Neuronal stem cell (in vitro differentiated cells): ENCODE results near the gene CHST9.

Source experiments
- DNase-seq: peaks from one replicate; pipeline ENCODE4 v3.0.0-alpha.2; 2013; ENCODE audit warnings: low spot score
- H2AFZ ChIP-seq: one replicate; pipeline ENCODE4 v1.6.1; 2013; ENCODE audit warnings: mild to moderate bottlenecking, low read length, inconsistent platforms
- H2AK5ac ChIP-seq: 2 replicates; pipeline ENCODE4 v1.6.1; 2013; ENCODE audit warnings: low read depth, mild to moderate bottlenecking, inconsistent platforms, low read length, moderate library complexity, mixed read lengths
- H2BK120ac ChIP-seq: 2 replicates; pipeline ENCODE4 v1.6.1; 2013; ENCODE audit warnings: low read depth, mild to moderate bottlenecking, inconsistent platforms, low read length, moderate library complexity, mixed read lengths
- H2BK12ac ChIP-seq: one replicate; pipeline ENCODE4 v1.6.1; 2013; ENCODE audit warnings: low read length, inconsistent platforms
- H2BK15ac ChIP-seq: 2 replicates; pipeline ENCODE4 v1.6.1; 2013; ENCODE audit warnings: mild to moderate bottlenecking, low read length, inconsistent platforms, mixed read lengths
- H2BK5ac ChIP-seq: one replicate; pipeline ENCODE4 v1.6.1; 2013; ENCODE audit warnings: inconsistent platforms, mild to moderate bottlenecking, low read length, moderate library complexity
- H3K14ac ChIP-seq: one replicate; pipeline ENCODE4 v1.6.1; 2013; ENCODE audit warnings: low read length, inconsistent platforms
- H3K18ac ChIP-seq: 2 replicates; pipeline ENCODE4 v1.6.1; 2013; ENCODE audit warnings: low read length, inconsistent platforms
- H3K23ac ChIP-seq: 2 replicates; pipeline ENCODE4 v1.6.1; 2013; ENCODE audit warnings: low read depth, mild to moderate bottlenecking, mixed read lengths, low read length, inconsistent platforms; ENCODE audit not compliant: poor library complexity
- H3K27ac ChIP-seq: replicated peaks from 3 replicates; pipeline ENCODE4 v1.5.1; 2013; ENCODE audit warnings: low read length, inconsistent platforms
- H3K27me3 ChIP-seq, 3 experiments: 2 replicates each; pipeline ENCODE4 v1.6.1; 2013; ENCODE audit warnings: low read length in 3 of 3, mild to moderate bottlenecking in 2 of 3, inconsistent platforms in 1 of 3, low read depth in 1 of 3, mixed read lengths in 1 of 3, moderate library complexity in 1 of 3; ENCODE audit not compliant: control insufficient read depth in 3 of 3, insufficient read depth in 3 of 3
- H3K36me3 ChIP-seq, 2 donors: replicated peaks in 1 of 2; 2 replicates each; pipeline ENCODE4 v1.6.1; 2013; ENCODE audit warnings: low read length in 2 of 2; ENCODE audit not compliant: control insufficient read depth in 2 of 2, insufficient read depth in 2 of 2
- H3K4ac ChIP-seq: 2 replicates; pipeline ENCODE4 v1.6.1; 2013; ENCODE audit warnings: inconsistent platforms, mild to moderate bottlenecking, low read length, moderate library complexity
- H3K4me1 ChIP-seq, 2 donors: 1 replicate in 1 of 2; 2 replicates in 1 of 2; pipeline ENCODE4 v1.6.1; 2013; ENCODE audit warnings: low read length in 2 of 2, low read depth in 1 of 2; ENCODE audit not compliant: control insufficient read depth in 2 of 2, insufficient read depth in 1 of 2
- H3K4me2 ChIP-seq: one replicate; pipeline ENCODE4 v1.6.1; 2013; ENCODE audit warnings: mild to moderate bottlenecking, low read length, inconsistent platforms; ENCODE audit not compliant: insufficient read depth, poor library complexity, severe bottlenecking
- H3K4me3 ChIP-seq, 2 donors: 2 replicates each; pipeline ENCODE4 v1.5.1; 2013; ENCODE audit warnings: low read length in 2 of 2, mild to moderate bottlenecking in 2 of 2, inconsistent platforms in 1 of 2, moderate library complexity in 1 of 2
- H3K79me1 ChIP-seq: one replicate; pipeline ENCODE4 v1.6.1; 2013; ENCODE audit warnings: low read depth, mild to moderate bottlenecking, inconsistent platforms, low read length, moderate library complexity
- H3K9ac ChIP-seq: one replicate; pipeline ENCODE4 v1.6.1; 2013; ENCODE audit warnings: mild to moderate bottlenecking, low read depth, low read length, inconsistent platforms; ENCODE audit not compliant: poor library complexity
- H3K9me3 ChIP-seq, 2 donors: replicated peaks in 1 of 2; 2 replicates each; pipeline versions ENCODE3 to v1.6.1; 2013; ENCODE audit warnings: low read length in 2 of 2, mild to moderate bottlenecking in 2 of 2, inconsistent platforms in 1 of 2, low read depth in 1 of 2, mixed read lengths in 1 of 2, moderate library complexity in 1 of 2; ENCODE audit not compliant: control insufficient read depth in 2 of 2, insufficient read depth in 1 of 2
- H4K8ac ChIP-seq: one replicate; pipeline ENCODE4 v1.6.1; 2013; ENCODE audit warnings: low read depth, mild to moderate bottlenecking, inconsistent platforms, low read length, moderate library complexity
- H4K91ac ChIP-seq: one replicate; pipeline ENCODE4 v1.6.1; 2013; ENCODE audit warnings: low read length, low read depth, mild to moderate bottlenecking, inconsistent platforms; ENCODE audit not compliant: poor library complexity
- WGBS, 2 donors: extraction: QIAGEN DNeasy Blood & Tissue Kit; methylation state at CpG; one replicate each; pipeline ENCODE4 v1.1.7; 2013; ENCODE audit warnings: missing lambda C conversion rate in 2 of 2, mixed read lengths in 1 of 2; ENCODE audit not compliant: insufficient read length in 2 of 2, insufficient replicate concordance in 1 of 2; ENCODE audit errors: extremely low coverage in 2 of 2; 5-methylcytosine and 5-hydroxymethylcytosine counted together

The CHST9 gene

GRCh38 chr18:27214831-27215230, 29.7 kb upstream of the CHST9 start:
- Histone ChIP-seq H3K4me3 (no peak overlapping the region), H3K9me3 (no peaks in the 10 kb centered on the region), H3K9ac (no peak overlapping the region), H3K36me3 (no peaks in the 10 kb centered on the region), H3K4me1 (no peaks in the 10 kb centered on the region), H3K14ac (no peak overlapping the region), H2AK5ac (no peak overlapping the region), H2BK5ac (no peak overlapping the region), H3K18ac (no peak overlapping the region), H4K91ac (no peak overlapping the region), H4K8ac (no peak overlapping the region), H2BK120ac (no peak overlapping the region), H3K4ac (no peak overlapping the region), H2BK15ac (no peak overlapping the region), H2AFZ (no peak overlapping the region), H3K23ac (no peak overlapping the region), H2BK12ac (no peak overlapping the region), H3K27me3 (no peaks in the 10 kb centered on the region), H3K79me1 (no peaks in the 10 kb centered on the region), H3K4me2 (no peak overlapping the region), H3K27ac (no peak overlapping the region)
- DNase-seq = no peak
- WGBS, 2 donors = no CpG with 5 or more reads among the region's 1 CpG

GRCh38 chr18:27213123-27213717, 28.1 kb upstream of the CHST9 start:
- Histone ChIP-seq H3K14ac (no peak overlapping the region), H3K4me1 (no peaks in the 10 kb centered on the region), H2BK120ac (no peak overlapping the region), H2AK5ac (no peak overlapping the region), H4K8ac (no peak overlapping the region), H4K91ac (no peak overlapping the region), H3K36me3 (no peaks in the 10 kb centered on the region), H3K27ac (no peak overlapping the region), H3K9ac (no peak overlapping the region), H3K4me2 (no peak overlapping the region), H2BK12ac (no peak overlapping the region), H3K4me3 (no peak overlapping the region), H3K18ac (no peak overlapping the region), H2AFZ (no peak overlapping the region), H3K27me3 (no peaks in the 10 kb centered on the region), H2BK15ac (no peak overlapping the region), H3K9me3 (no peaks in the 10 kb centered on the region), H3K4ac (no peak overlapping the region), H3K79me1 (no peaks in the 10 kb centered on the region), H2BK5ac (no peak overlapping the region), H3K23ac (no peak overlapping the region)
- no peak for DNase-seq
- no CpG with 5 or more reads among the region's 1 CpG for WGBS, 2 donors

- H3K79me1 ChIP-seq = no peaks in the 10 kb centered on the region
- no peaks in the 10 kb centered on the region for H3K9me3 ChIP-seq
- no peak overlapping the region for H2BK15ac ChIP-seq
- H4K8ac ChIP-seq = no peak overlapping the region
- H3K9ac ChIP-seq = no peak overlapping the region
- H2AK5ac ChIP-seq = no peak overlapping the region
- H2BK120ac ChIP-seq = no peak overlapping the region
- no peak overlapping the region for H3K27ac ChIP-seq
- H3K4me2 ChIP-seq = no peak overlapping the region
- H3K4ac ChIP-seq = no peak overlapping the region
- no peak overlapping the region for H2AFZ ChIP-seq
- no peak overlapping the region for H2BK5ac ChIP-seq
- H3K4me1 ChIP-seq = no peaks in the 10 kb centered on the region
- H3K27me3 ChIP-seq = peaks cover 0 to under 1% (median 0%) of the 10 kb centered on the region in 3 experiments
- H2BK12ac ChIP-seq = no peak overlapping the region
- no peak overlapping the region for H3K18ac ChIP-seq
- no peaks in the 10 kb centered on the region for H3K36me3 ChIP-seq
- no CpG with 5 or more reads among the region's 1 CpG for WGBS, 2 donors
- H3K4me3 ChIP-seq = no peak overlapping the region
- no peak overlapping the region for H3K14ac ChIP-seq
- H3K23ac ChIP-seq = no peak overlapping the region
- H4K91ac ChIP-seq = no peak overlapping the region
- DNase-seq = no peak
Measured at GRCh38 chr18:27211569-27211968, 26.5 kb upstream of the CHST9 start.

- WGBS, 2 donors = no CpG with 5 or more reads among the region's 3 CpGs
Measured at GRCh38 chr18:27206411-27206810, 21.3 kb upstream of the CHST9 start.

More at GRCh38 chr18:27206411-27206810, 21.3 kb upstream of the CHST9 start:
- no peak overlapping the region for H3K23ac ChIP-seq
- H3K9me3 ChIP-seq = no peaks in the 10 kb centered on the region
- H3K4me3 ChIP-seq = no peak overlapping the region
- H2BK12ac ChIP-seq = no peak overlapping the region
- no peak overlapping the region for H2BK5ac ChIP-seq
- no peak overlapping the region for H3K18ac ChIP-seq
- no peak overlapping the region for H4K91ac ChIP-seq
- DNase-seq = no peak
- H3K14ac ChIP-seq = no peak overlapping the region
- H3K36me3 ChIP-seq = no peaks in the 10 kb centered on the region
- H2AFZ ChIP-seq = no peak overlapping the region
- H2BK15ac ChIP-seq = no peak overlapping the region
- H3K9ac ChIP-seq = no peak overlapping the region
- H4K8ac ChIP-seq = no peak overlapping the region
- no peak overlapping the region for H2AK5ac ChIP-seq
- no peak overlapping the region for H3K4ac ChIP-seq
- H3K79me1 ChIP-seq = no peaks in the 10 kb centered on the region
- H3K27ac ChIP-seq = no peak overlapping the region
- no peaks in the 10 kb centered on the region for H3K4me1 ChIP-seq
- no peak overlapping the region for H2BK120ac ChIP-seq
- H3K27me3 ChIP-seq = peaks cover 0 to 6% (median 0%) of the 10 kb centered on the region in 3 experiments
- H3K4me2 ChIP-seq = no peak overlapping the region
